ENCODE measurements around the gene RARG. TPM values are rescaled to one million over a fixed set of nuclear protein-coding genes. Genes with fewer than 3 reads are reported as not detected.
"Not testable (repeated sequence)": the region's sequence is repeated elsewhere in the genome, so short reads cannot be mapped to it uniquely, and the experiment has no call there.

RARG gene
- total and polyA plus RNA-seq, 2 donors: 30.5 to 37.8 TPM

GRCh38 chr12:53204351-53204750 is 27.7 kb downstream of the RARG start:
- H3K27ac ChIP-seq (ENCODE audit: low read depth): no peak overlapping the region
- no peak for DNase-seq (ENCODE audit: extremely low spot score)
- peaks cover 2% of the 10 kb centered on the region for H3K4me1 ChIP-seq (ENCODE audit: insufficient read depth)
- 83% methylated on average over 1 of the region's 1 CpG for WGBS
- H3K36me3 ChIP-seq (ENCODE audit: insufficient read depth): no peaks in the 10 kb centered on the region
- no peak overlapping the region for H3K4me3 ChIP-seq (ENCODE audit: low read depth, low read length)

- not testable (repeated sequence) for H3K36me3 ChIP-seq (ENCODE audit: insufficient read depth); H3K4me1 ChIP-seq (ENCODE audit: insufficient read depth); H3K27ac ChIP-seq (ENCODE audit: low read depth); DNase-seq (ENCODE audit: extremely low spot score); H3K4me3 ChIP-seq (ENCODE audit: low read depth, low read length)
- WGBS: 91% methylated on average over 7 of the region's 7 CpGs
These were observed 29.7 kb downstream of the RARG start for GRCh38 chr12:53202316-53202715.

GRCh38 chr12:53201639-53202038 is 30.4 kb downstream of the RARG start:
- H3K4me1 ChIP-seq (ENCODE audit: insufficient read depth): peaks cover 2% of the 10 kb centered on the region
- no peaks in the 10 kb centered on the region for H3K36me3 ChIP-seq (ENCODE audit: insufficient read depth)
- DNase-seq (ENCODE audit: extremely low spot score): no peak
- 86% methylated on average over 4 of the region's 4 CpGs for WGBS
- H3K4me3 ChIP-seq (ENCODE audit: low read depth, low read length): no peak overlapping the region
- H3K27ac ChIP-seq (ENCODE audit: low read depth): no peak overlapping the region

GRCh38 chr12:53201177-53201541 is 30.9 kb downstream of the RARG start:
- no peak overlapping the region for H3K27ac ChIP-seq (ENCODE audit: low read depth)
- H3K4me3 ChIP-seq (ENCODE audit: low read depth, low read length): no peak overlapping the region
- no peaks in the 10 kb centered on the region for H3K36me3 ChIP-seq (ENCODE audit: insufficient read depth)
- no peak for DNase-seq (ENCODE audit: extremely low spot score)
- H3K4me1 ChIP-seq (ENCODE audit: insufficient read depth): peaks cover 2% of the 10 kb centered on the region
- 52% methylated on average over 1 of the region's 1 CpG for WGBS

- H3K4me3 ChIP-seq (ENCODE audit: low read depth, low read length): no peak overlapping the region
- H3K36me3 ChIP-seq (ENCODE audit: insufficient read depth): no peaks in the 10 kb centered on the region
- 74% methylated on average over 10 of the region's 10 CpGs for WGBS
- H3K27ac ChIP-seq (ENCODE audit: low read depth): no peak overlapping the region
- H3K4me1 ChIP-seq (ENCODE audit: insufficient read depth): peaks cover 2% of the 10 kb centered on the region
- DNase-seq (ENCODE audit: extremely low spot score): no peak
These were observed 31.4 kb downstream of the RARG start for GRCh38 chr12:53200458-53201176.

- WGBS: 97% methylated on average over 2 of the region's 2 CpGs
These were observed 31.9 kb downstream of the RARG start for GRCh38 chr12:53200107-53200457.

GRCh38 chr12:53199700-53200099 is 32.3 kb downstream of the RARG start:
- no peak overlapping the region for H3K27ac ChIP-seq (ENCODE audit: low read depth)
- WGBS: 95% methylated on average over 3 of the region's 3 CpGs

More at GRCh38 chr12:53200107-53200457, 31.9 kb downstream of the RARG start:
- Histone ChIP-seq H3K4me3 (ENCODE audit: low read depth, low read length) (no peak overlapping the region), H3K27ac (ENCODE audit: low read depth) (no peak overlapping the region), H3K36me3 (ENCODE audit: insufficient read depth) (no peaks in the 10 kb centered on the region), H3K4me1 (ENCODE audit: insufficient read depth) (peaks cover 2% of the 10 kb centered on the region)
- no peak for DNase-seq (ENCODE audit: extremely low spot score)

GRCh38 chr12:53198486-53199110 is 33.4 kb downstream of the RARG start:
- H3K27ac ChIP-seq (ENCODE audit: low read depth): no peak overlapping the region
- 85% methylated on average over 5 of the region's 5 CpGs for WGBS
- no peaks in the 10 kb centered on the region for H3K36me3 ChIP-seq (ENCODE audit: insufficient read depth)
- DNase-seq (ENCODE audit: extremely low spot score): no peak
- H3K4me3 ChIP-seq (ENCODE audit: low read depth, low read length): no peak overlapping the region
- peaks cover 2% of the 10 kb centered on the region for H3K4me1 ChIP-seq (ENCODE audit: insufficient read depth)

More at GRCh38 chr12:53199700-53200099, 32.3 kb downstream of the RARG start:
- DNase-seq (ENCODE audit: extremely low spot score): no peak
- Histone ChIP-seq H3K36me3 (ENCODE audit: insufficient read depth) (no peaks in the 10 kb centered on the region), H3K4me1 (ENCODE audit: insufficient read depth) (peaks cover 2% of the 10 kb centered on the region), H3K4me3 (ENCODE audit: low read depth, low read length) (no peak overlapping the region)

GRCh38 chr12:53197011-53197640 is 34.9 kb downstream of the RARG start:
- WGBS: 76% methylated on average over 19 of the region's 19 CpGs
- H3K27ac ChIP-seq (ENCODE audit: low read depth): no peak overlapping the region
- H3K4me1 ChIP-seq (ENCODE audit: insufficient read depth): peaks cover 2% of the 10 kb centered on the region
- no peaks in the 10 kb centered on the region for H3K36me3 ChIP-seq (ENCODE audit: insufficient read depth)
- no peak for DNase-seq (ENCODE audit: extremely low spot score)
- H3K4me3 ChIP-seq (ENCODE audit: low read depth, low read length): no peak overlapping the region

- peaks cover 2% of the 10 kb centered on the region for H3K4me1 ChIP-seq (ENCODE audit: insufficient read depth)
- H3K4me3 ChIP-seq (ENCODE audit: low read depth, low read length): no peak overlapping the region
- no peak overlapping the region for H3K27ac ChIP-seq (ENCODE audit: low read depth)
- WGBS: 82% methylated on average over 14 of the region's 14 CpGs
- H3K36me3 ChIP-seq (ENCODE audit: insufficient read depth): no peaks in the 10 kb centered on the region
- no peak for DNase-seq (ENCODE audit: extremely low spot score)
These were observed 35.5 kb downstream of the RARG start for GRCh38 chr12:53196486-53196885.

- 83% methylated on average over 10 of the region's 10 CpGs for whole genome bisulfite sequencing
- no peak for DNase-seq (ENCODE audit: extremely low spot score)
- no peaks in the 10 kb centered on the region for H3K36me3 ChIP-seq (ENCODE audit: insufficient read depth)
- H3K27ac ChIP-seq (ENCODE audit: low read depth): no peak overlapping the region
- H3K4me1 ChIP-seq (ENCODE audit: insufficient read depth): no peaks in the 10 kb centered on the region
- no peak overlapping the region for H3K4me3 ChIP-seq (ENCODE audit: low read depth, low read length)
These were observed 36.2 kb downstream of the RARG start for GRCh38 chr12:53195516-53196420.

- Histone ChIP-seq H3K27ac (ENCODE audit: low read depth) (no peak overlapping the region), H3K36me3 (ENCODE audit: insufficient read depth) (no peaks in the 10 kb centered on the region), H3K4me3 (ENCODE audit: low read depth, low read length) (no peak overlapping the region), H3K4me1 (ENCODE audit: insufficient read depth) (no peaks in the 10 kb centered on the region)
- 95% methylated on average over 1 of the region's 1 CpG for WGBS
- no peak for DNase-seq (ENCODE audit: extremely low spot score)
These were observed 37.0 kb downstream of the RARG start for GRCh38 chr12:53194973-53195372.

GRCh38 chr12:53193985-53194716 is 37.9 kb downstream of the RARG start:
- Histone ChIP-seq H3K4me3 (ENCODE audit: low read depth, low read length) (no peak overlapping the region), H3K4me1 (ENCODE audit: insufficient read depth) (no peaks in the 10 kb centered on the region), H3K27ac (ENCODE audit: low read depth) (no peak overlapping the region), H3K36me3 (ENCODE audit: insufficient read depth) (no peaks in the 10 kb centered on the region)
- DNase-seq (ENCODE audit: extremely low spot score): no peak
- 67% methylated on average over 11 of the region's 11 CpGs for WGBS

All from urinary bladder (tissue), 4 donors.